Measurements from ENCODE around the gene CEP170B.

GRCh38 chr14:104917993-104918392 lies 52.9 kb downstream of the CEP170B start:
- TF ChIP-seq OSR1 (CRISPR knock-in tag; IDR thresholded peaks at IDR 0.05): no peak
- TF ChIP-seq ZC3H10 (CRISPR knock-in tag; IDR thresholded peaks at IDR 0.05): no peak
- no peak for TF ChIP-seq RARB (CRISPR knock-in tag; IDR thresholded peaks at IDR 0.05)
- TF ChIP-seq ARNTL (CRISPR knock-in tag; IDR thresholded peaks at IDR 0.05; ENCODE audit: borderline replicate concordance, low read depth): no peak
- no peak for TF ChIP-seq PATZ1 (CRISPR knock-in tag; IDR thresholded peaks at IDR 0.05; ENCODE audit: borderline replicate concordance)
- no peak for TF ChIP-seq BACH2 (CRISPR knock-in tag; IDR thresholded peaks at IDR 0.05; ENCODE audit: borderline replicate concordance)
- no peak for TF ChIP-seq CREB5 (CRISPR knock-in tag; IDR thresholded peaks at IDR 0.05; ENCODE audit: low read depth)
- no peak for TF ChIP-seq ZFP30 (CRISPR knock-in tag; IDR thresholded peaks at IDR 0.05)

Data from SK-N-SH treated with all-trans-retinoic acid at 6 μM for 48 hours (cell line).